Kidney (tissue), 14 donors: Measurements from ENCODE around the gene RASAL2. TPM values are rescaled to one million over a fixed set of nuclear protein-coding genes. Genes with fewer than 3 reads are reported as not detected.

Source experiments
- DNase-seq, 5 donors: peaks; one replicate each; pipeline ENCODE4 v3.0.0-alpha.2; 2013 to 2020
- FAIRE-seq: peaks from 2 replicates; lab custom pipeline; 2012; peaks lifted over from hg19 to GRCh38; lab: Jason Lieb, UNC
- H3K27ac ChIP-seq, 2 donors: one replicate each; pipeline ENCODE4 v1.7.0; 2013; ENCODE audit warnings: low read depth in 2 of 2, low read length in 2 of 2, inconsistent platforms in 1 of 2
- H3K27me3 ChIP-seq: one replicate; pipeline ENCODE4 v1.7.1; 2013; ENCODE audit warnings: low read length, inconsistent platforms; ENCODE audit not compliant: control insufficient read depth, insufficient read depth
- H3K36me3 ChIP-seq, 3 donors: one replicate each; pipeline versions ENCODE4 v1.7.0 to v1.7.1; 2013; ENCODE audit warnings: low read length in 3 of 3, control low read depth in 1 of 3, inconsistent platforms in 1 of 3; ENCODE audit not compliant: insufficient read depth in 3 of 3, control insufficient read depth in 2 of 3
- H3K4me1 ChIP-seq, 3 donors: one replicate each; pipeline versions ENCODE4 v1.7.0 to v1.7.1; 2013; ENCODE audit warnings: low read length in 3 of 3, inconsistent platforms in 1 of 3, low read depth in 1 of 3; ENCODE audit not compliant: control insufficient read depth in 2 of 3, insufficient read depth in 2 of 3
- H3K4me3 ChIP-seq, 3 donors: one replicate each; pipeline versions ENCODE4 v1.7.0 to v1.8.1; 2013; ENCODE audit warnings: low read length in 3 of 3, control low read depth in 1 of 3, inconsistent platforms in 1 of 3
- H3K9ac ChIP-seq, 3 donors: one replicate each; pipeline versions ENCODE4 v1.7.0 to v1.7.1; 2013; ENCODE audit warnings: low read length in 3 of 3, control low read depth in 1 of 3, inconsistent platforms in 1 of 3
- H3K9me3 ChIP-seq, 3 donors: one replicate each; pipeline versions ENCODE4 v1.7.0 to v1.7.1; 2013; ENCODE audit warnings: low read length in 3 of 3, control low read depth in 1 of 3, inconsistent platforms in 1 of 3; ENCODE audit not compliant: control insufficient read depth in 2 of 3, insufficient read depth in 1 of 3
- intact Hi-C: fragments of 100-400 bp; cut with DNase I; formaldehyde crosslinking; loops from one replicate; pipeline ENCODE4 v1.11.1; 2022
- polyA plus RNA-seq: library from polyadenylated mRNA; stranded (reverse); fragments of 350-450 nt; fragmentation: Illumina TruSeq; extraction: RNeasy Lipid Tissue Mini Kit (QIAGEN cat#74804); gene quantifications from one replicate; pipeline ENCODE4 v1.2.3, GENCODE V29; 2014; ENCODE audit warnings: low read depth, low replicate concordance; ENCODE audit not compliant: insufficient read depth
- total RNA-seq: library from RNA; stranded (reverse); fragmentation: NEBNext Ultra II Directional; extraction: Animal tissue kit (Norgen Biotek cat#: 25700); gene quantifications from one replicate; pipeline ENCODE4 v1.2.1, GENCODE V29; 2021
- TF ChIP-seq, protein P1 (sequence below): IDR thresholded peaks from 3 replicates; pipeline ENCODE4 v1.5.1; 2012; ENCODE audit warnings: mild to moderate bottlenecking, moderate library complexity, borderline replicate concordance; ENCODE audit not compliant: insufficient read depth; ENCODE audit errors: extremely low read depth
- donor health status: control.
- donor health status: control.
- donor health status: control.
- donor health status: control.
- donor health status: control.
- donor health status: DM: yes; HTN: yes; CAD: no.
- donor health status: Normal renal cell carcinoma (clear cell type).

RASAL2 gene
- total and polyA plus RNA-seq, 2 donors from 2014 or later: 2.2 to 26.5 TPM

DNA sequence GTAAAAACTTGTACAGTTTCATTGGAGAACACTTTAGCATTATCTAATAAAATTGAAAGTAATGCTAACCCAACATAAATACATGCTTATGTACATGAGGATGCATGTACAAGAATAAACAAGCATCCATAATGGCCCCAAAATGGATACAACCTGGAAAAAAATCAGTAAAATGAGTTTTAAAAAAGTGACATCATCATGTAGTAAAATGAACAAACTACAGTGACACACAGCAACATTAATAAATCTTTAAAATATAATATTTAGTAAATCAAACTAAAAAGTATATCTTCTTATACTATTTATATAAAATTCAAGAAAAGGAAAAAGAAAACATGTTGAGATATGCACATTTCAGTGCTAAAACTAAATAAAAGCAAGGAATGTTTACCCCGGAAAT lies 262.4 kb downstream of the RASAL2 start:
- H3K9me3 ChIP-seq: peaks cover 0 to 5% (median 0%) of the 10 kb centered on the region in 3 donors
- peak; percentile 69 for FAIRE-seq
- H3K4me1 ChIP-seq: no peaks in the 10 kb centered on the region
- intact Hi-C loops: no loop called here
- H3K27ac ChIP-seq: no peak overlapping the region
- TF ChIP-seq, protein P1, sequence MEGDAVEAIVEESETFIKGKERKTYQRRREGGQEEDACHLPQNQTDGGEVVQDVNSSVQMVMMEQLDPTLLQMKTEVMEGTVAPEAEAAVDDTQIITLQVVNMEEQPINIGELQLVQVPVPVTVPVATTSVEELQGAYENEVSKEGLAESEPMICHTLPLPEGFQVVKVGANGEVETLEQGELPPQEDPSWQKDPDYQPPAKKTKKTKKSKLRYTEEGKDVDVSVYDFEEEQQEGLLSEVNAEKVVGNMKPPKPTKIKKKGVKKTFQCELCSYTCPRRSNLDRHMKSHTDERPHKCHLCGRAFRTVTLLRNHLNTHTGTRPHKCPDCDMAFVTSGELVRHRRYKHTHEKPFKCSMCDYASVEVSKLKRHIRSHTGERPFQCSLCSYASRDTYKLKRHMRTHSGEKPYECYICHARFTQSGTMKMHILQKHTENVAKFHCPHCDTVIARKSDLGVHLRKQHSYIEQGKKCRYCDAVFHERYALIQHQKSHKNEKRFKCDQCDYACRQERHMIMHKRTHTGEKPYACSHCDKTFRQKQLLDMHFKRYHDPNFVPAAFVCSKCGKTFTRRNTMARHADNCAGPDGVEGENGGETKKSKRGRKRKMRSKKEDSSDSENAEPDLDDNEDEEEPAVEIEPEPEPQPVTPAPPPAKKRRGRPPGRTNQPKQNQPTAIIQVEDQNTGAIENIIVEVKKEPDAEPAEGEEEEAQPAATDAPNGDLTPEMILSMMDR: no peak
- no peak overlapping the region for H3K4me3 ChIP-seq
- H3K36me3 ChIP-seq: no peaks in the 10 kb centered on the region
- no peak overlapping the region for H3K9ac ChIP-seq
- no peaks in the 10 kb centered on the region for H3K27me3 ChIP-seq
- no peak for DNase-seq

GRCh38 chr1:178358456-178358855 lies 264.6 kb downstream of the RASAL2 start:
- H3K27ac ChIP-seq: no peak overlapping the region
- no peaks in the 10 kb centered on the region for H3K27me3 ChIP-seq
- no peak for FAIRE-seq
- TF ChIP-seq, protein P1: no peak
- H3K4me3 ChIP-seq: no peak overlapping the region
- no peaks in the 10 kb centered on the region for H3K36me3 ChIP-seq
- intact Hi-C loops: no loop called here
- no peak overlapping the region for H3K9ac ChIP-seq
- H3K9me3 ChIP-seq: no peaks in the 10 kb centered on the region
- no peak for DNase-seq
- H3K4me1 ChIP-seq: no peaks in the 10 kb centered on the region

DNA sequence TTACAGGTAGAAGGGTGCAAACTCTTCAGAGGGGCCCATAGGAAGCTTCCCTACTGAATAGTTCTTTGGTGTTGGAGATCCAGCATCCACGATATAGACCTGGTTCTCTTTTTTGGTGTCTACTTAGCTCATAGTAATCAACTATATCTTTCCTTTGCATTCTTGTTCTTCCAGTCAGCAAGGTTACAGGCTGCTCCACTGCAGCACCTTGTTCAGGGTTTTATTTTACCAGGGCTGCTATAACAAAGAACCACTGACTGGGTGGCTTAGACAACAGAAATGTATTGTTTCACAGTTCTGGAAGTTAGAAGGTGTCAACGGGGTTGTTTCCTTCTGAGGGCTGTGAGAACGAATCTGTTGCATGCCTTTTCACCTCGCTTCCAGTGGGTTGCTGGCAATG lies 266.5 kb downstream of the RASAL2 start:
- Histone ChIP-seq H3K36me3 (no peaks in the 10 kb centered on the region), H3K9me3 (no peaks in the 10 kb centered on the region), H3K27ac (no peak overlapping the region), H3K4me3 (no peak overlapping the region), H3K9ac (no peak overlapping the region), H3K27me3 (no peaks in the 10 kb centered on the region), H3K4me1 (no peaks in the 10 kb centered on the region)
- intact Hi-C loops: no loop called here
- FAIRE-seq: no peak
- no peak for DNase-seq
- TF ChIP-seq, protein P1: no peak

- no peak for DNase-seq
- Histone ChIP-seq H3K9ac (no peak overlapping the region), H3K9me3 (no peaks in the 10 kb centered on the region), H3K36me3 (no peaks in the 10 kb centered on the region), H3K4me3 (no peak overlapping the region), H3K27ac (no peak overlapping the region), H3K27me3 (no peaks in the 10 kb centered on the region), H3K4me1 (no peaks in the 10 kb centered on the region)
- TF ChIP-seq, protein P1: no peak
- no peak for FAIRE-seq
- intact Hi-C loops: no loop called here
Observed at GRCh38 chr1:178361847-178362246, 267.9 kb downstream of the RASAL2 start.
